Left ventricle myocardium inferior (tissue), 1 donor: ENCODE measurements around the gene WSB1. TPM values are rescaled to one million over a fixed set of nuclear protein-coding genes. Genes with fewer than 3 reads are reported as not detected.

Experiments
- DNase-seq: peaks from one replicate; pipeline ENCODE4 v3.0.0-alpha.2; 2020
- H3K27ac ChIP-seq: fragments of 200-600 bp; replicated peaks from 2 replicates; pipeline ENCODE4 v1.8.0; 2021
- H3K27me3 ChIP-seq: fragments of 200-600 bp; 2 replicates; pipeline ENCODE4 v1.8.0; 2021; ENCODE audit warnings: low read depth
- H3K36me3 ChIP-seq: fragments of 200-600 bp; 2 replicates; pipeline ENCODE4 v1.8.0; 2021
- H3K4me1 ChIP-seq: fragments of 200-600 bp; 2 replicates; pipeline ENCODE4 v1.8.0; 2021
- H3K4me3 ChIP-seq: fragments of 200-600 bp; 2 replicates; pipeline ENCODE4 v1.8.0; 2021; ENCODE audit warnings: mild to moderate bottlenecking, moderate library complexity
- H3K9me3 ChIP-seq: fragments of 200-600 bp; replicated peaks from 2 replicates; pipeline ENCODE4 v1.8.0; 2021
- intact Hi-C: fragments of 100-400 bp; cut with micrococcal nuclease; formaldehyde crosslinking; loops from one replicate; pipeline ENCODE4 v1.11.0; 2022
- long read RNA-seq: library from polyadenylated mRNA; unstranded; transcript quantifications from one replicate; pipeline ENCODE4 v2.0.0, GENCODE V29; 2021
- total RNA-seq: library from RNA; stranded (reverse); fragmentation: NEBNext Ultra II Directional; extraction: Animal tissue kit (Norgen Biotek cat#: 25700); gene quantifications from one replicate; pipeline ENCODE4 v1.2.1, GENCODE V29; 2021
- TF ChIP-seq, protein P1 (sequence below): fragments of 200-600 bp; IDR thresholded peaks from 2 replicates; pipeline ENCODE4 v1.8.0; 2021; ENCODE audit warnings: antibody characterized with exemption, mild to moderate bottlenecking, borderline replicate concordance
- donor health status: DM: no; HTN: yes; CAD: no; lungs with severe emphysema.

Gene WSB1, protein sequence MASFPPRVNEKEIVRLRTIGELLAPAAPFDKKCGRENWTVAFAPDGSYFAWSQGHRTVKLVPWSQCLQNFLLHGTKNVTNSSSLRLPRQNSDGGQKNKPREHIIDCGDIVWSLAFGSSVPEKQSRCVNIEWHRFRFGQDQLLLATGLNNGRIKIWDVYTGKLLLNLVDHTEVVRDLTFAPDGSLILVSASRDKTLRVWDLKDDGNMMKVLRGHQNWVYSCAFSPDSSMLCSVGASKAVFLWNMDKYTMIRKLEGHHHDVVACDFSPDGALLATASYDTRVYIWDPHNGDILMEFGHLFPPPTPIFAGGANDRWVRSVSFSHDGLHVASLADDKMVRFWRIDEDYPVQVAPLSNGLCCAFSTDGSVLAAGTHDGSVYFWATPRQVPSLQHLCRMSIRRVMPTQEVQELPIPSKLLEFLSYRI
- 53.3 TPM for total RNA-seq
- long read RNA-seq, full-length matches to known transcripts = 14 of 29 reads
- long read RNA-seq, partial matches to known transcripts = 10 of 29 reads
- long read RNA-seq, other reads (novel, unspliced or antisense) = 5 of 29 reads

DNA sequence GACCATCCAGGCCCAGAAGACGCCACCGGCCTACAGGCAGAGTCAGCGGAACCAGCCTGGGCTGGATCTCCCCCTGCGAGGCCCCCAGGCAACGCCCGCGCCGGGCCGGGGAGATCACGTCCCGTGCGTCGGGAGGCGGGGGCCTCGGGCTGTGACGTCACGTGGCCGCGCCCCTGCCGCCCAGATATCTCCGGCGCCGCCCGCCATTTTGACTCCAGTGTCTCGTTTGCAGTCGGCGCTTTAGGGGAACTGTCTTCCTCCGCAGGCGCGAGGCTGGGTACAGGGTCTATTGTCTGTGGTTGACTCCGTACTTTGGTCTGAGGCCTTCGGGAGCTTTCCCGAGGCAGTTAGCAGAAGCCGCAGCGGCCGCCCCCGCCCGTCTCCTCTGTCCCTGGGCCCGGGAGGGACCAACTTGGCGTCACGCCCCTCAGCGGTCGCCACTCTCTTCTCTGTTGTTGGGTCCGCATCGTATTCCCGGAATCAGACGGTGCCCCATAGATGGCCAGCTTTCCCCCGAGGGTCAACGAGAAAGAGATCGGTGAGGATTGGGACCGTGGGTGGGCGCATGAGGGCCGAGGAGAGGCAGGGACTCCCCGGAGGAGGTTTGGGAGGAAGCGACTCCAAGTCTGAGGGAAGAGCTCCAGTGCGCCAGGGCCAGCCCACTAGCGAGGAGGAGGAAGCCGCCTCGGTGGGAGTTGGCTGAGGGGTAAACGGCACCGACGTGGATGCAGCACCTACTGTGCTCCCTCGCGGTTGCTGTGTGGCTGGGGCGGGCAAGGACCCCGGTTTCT is at the start of gene WSB1:
Gene WSB1, plus strand, starts transcription at position 217 of the 791 bp plus-strand sequence. Its CDS starts 282 bp downstream, at position 499.
- intact Hi-C loops = no loop called here

DNA sequence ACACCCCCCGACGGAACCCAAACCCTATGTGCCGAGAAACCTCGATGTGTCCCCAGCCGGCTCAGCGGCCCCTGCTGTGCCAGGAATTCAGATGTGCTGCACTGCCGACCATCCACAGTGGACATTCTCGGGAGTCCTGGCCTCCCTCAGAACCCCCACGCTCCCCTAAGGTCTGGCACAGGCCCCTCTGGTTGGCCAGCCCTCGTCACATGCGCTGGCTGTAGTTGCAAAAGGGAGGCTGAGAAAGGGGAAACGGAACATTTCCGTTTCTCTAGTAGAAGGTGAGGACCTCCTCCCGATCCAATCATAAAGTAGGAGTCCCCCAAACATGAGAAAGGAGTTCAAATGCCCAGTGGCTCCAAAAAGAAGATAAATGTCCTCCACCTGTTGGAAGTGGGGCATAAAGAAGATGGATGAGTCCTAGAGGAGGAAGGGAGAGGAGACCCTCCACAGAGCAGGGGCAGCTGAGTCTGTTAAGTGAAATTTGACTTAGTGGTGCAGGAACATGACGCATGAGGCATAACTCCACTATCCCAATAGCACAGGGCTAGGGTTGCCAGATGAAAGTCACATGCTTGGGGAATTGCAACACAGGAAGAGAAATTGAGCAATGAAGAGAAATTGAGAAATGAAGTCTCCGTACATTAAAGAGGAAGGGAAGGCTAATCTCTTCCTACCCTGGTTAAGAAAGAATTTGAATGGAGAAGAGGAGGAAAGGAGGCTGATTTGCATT is 49.3 kb upstream of the WSB1 start:
- TF ChIP-seq, protein P1, sequence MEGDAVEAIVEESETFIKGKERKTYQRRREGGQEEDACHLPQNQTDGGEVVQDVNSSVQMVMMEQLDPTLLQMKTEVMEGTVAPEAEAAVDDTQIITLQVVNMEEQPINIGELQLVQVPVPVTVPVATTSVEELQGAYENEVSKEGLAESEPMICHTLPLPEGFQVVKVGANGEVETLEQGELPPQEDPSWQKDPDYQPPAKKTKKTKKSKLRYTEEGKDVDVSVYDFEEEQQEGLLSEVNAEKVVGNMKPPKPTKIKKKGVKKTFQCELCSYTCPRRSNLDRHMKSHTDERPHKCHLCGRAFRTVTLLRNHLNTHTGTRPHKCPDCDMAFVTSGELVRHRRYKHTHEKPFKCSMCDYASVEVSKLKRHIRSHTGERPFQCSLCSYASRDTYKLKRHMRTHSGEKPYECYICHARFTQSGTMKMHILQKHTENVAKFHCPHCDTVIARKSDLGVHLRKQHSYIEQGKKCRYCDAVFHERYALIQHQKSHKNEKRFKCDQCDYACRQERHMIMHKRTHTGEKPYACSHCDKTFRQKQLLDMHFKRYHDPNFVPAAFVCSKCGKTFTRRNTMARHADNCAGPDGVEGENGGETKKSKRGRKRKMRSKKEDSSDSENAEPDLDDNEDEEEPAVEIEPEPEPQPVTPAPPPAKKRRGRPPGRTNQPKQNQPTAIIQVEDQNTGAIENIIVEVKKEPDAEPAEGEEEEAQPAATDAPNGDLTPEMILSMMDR = no peak
- Histone ChIP-seq H3K36me3 (no peaks in the 10 kb centered on the region), H3K4me3 (peak overlapping the region; percentile 41), H3K4me1 (peaks cover 59% of the 10 kb centered on the region), H3K27ac (peak overlapping the region; percentile 90), H3K27me3 (no peaks in the 10 kb centered on the region), H3K9me3 (no peaks in the 10 kb centered on the region)
- intact Hi-C loops = loop anchor here (5.0 kb wide), 1 partner anchor 88 kb away; no protein-coding TSS in a partner anchor
- DNase-seq = peak; percentile 56

More for the DNA sequence above, at the start of gene WSB1:
- H3K4me3 ChIP-seq = peak within 1 kb of the TSS; percentile 80
- peak within 1 kb of the TSS; percentile 99 for H3K27ac ChIP-seq
- no peaks in the 10 kb centered on the region for H3K27me3 ChIP-seq
- no peaks in the 10 kb centered on the region for H3K36me3 ChIP-seq
- TF ChIP-seq, protein P1 = no peak
- H3K9me3 ChIP-seq = no peaks in the 10 kb centered on the region
- peak; percentile 96 for DNase-seq
- H3K4me1 ChIP-seq = peaks cover 56% of the 10 kb centered on the region

DNA sequence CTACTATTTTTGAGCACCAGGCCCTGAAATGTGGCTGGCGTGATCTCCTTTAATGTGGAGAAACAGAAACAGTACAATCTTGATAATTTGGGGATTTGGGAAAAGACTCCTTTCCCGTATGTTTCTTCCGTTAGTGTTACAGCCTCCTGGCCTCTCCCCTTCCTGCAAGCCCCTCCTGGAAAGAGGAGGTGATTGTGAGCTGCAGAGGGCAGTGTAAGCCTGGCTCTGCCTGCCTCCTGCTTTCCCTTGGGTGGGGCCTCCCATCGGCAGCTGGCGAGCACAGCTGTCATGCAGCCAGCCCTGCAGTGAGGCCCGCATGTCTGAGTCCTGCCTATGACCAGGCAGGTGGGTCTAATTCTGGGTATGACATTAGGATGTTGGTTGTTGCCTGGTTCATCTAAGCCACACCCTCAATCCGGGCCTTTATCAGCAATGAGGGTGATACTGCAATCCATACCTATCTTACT is 48.7 kb upstream of the WSB1 start:
- Histone ChIP-seq H3K27ac (peak overlapping the region; percentile 90), H3K27me3 (no peaks in the 10 kb centered on the region), H3K36me3 (no peaks in the 10 kb centered on the region), H3K4me1 (peaks cover 59% of the 10 kb centered on the region), H3K4me3 (peak overlapping the region; percentile 41), H3K9me3 (no peaks in the 10 kb centered on the region)
- TF ChIP-seq, protein P1 = peak; percentile 83
- peak; percentile 86 for DNase-seq
- intact Hi-C loops = loop anchor here (5.0 kb wide), 1 partner anchor 87 kb away; no protein-coding TSS in a partner anchor

DNA sequence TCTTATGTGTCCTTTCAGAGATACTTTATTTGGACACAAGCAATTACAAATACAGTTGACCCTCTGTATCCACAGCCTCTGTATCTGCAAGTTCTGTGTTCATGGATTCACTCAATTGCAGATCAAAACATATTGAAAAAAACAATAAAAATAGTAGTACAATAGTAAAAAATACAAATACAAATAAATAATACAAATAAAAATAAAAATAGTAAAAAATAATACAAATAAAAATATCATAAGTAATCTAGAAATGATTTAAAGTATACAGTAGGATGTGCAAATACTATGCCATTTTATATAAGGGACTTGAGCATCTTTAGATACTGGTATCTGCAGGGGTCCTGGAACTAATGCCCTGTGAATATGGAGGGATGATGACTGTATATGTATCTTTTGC is 47.4 kb upstream of the WSB1 start:
- Histone ChIP-seq H3K27ac (peak overlapping the region; percentile 90), H3K4me1 (peaks cover 59% of the 10 kb centered on the region), H3K4me3 (no peak overlapping the region), H3K9me3 (no peaks in the 10 kb centered on the region), H3K36me3 (no peaks in the 10 kb centered on the region), H3K27me3 (no peaks in the 10 kb centered on the region)
- TF ChIP-seq, protein P1 = no peak
- intact Hi-C loops = loop anchor here (5.0 kb wide), 1 partner anchor 86 kb away; no protein-coding TSS in a partner anchor
- no peak for DNase-seq
